Sigmoid colon (tissue), 7 donors: ENCODE measurements around the gene TMEM121. TPM values are rescaled to one million over a fixed set of nuclear protein-coding genes. Genes with fewer than 3 reads are reported as not detected.
A peak's percentile ranks its signal among the peaks of the same experiment; 100 is the strongest.
"Not testable (repeated sequence)": the region's sequence is repeated elsewhere in the genome, so short reads cannot be mapped to it uniquely, and the experiment has no call there.

Experiments used
- DNase-seq: peaks from one replicate; pipeline ENCODE4 v3.0.0-alpha.2; 2019
- H3K27ac ChIP-seq, 4 donors: fragments of 200-600 bp; sonication (generic); one replicate each; pipeline ENCODE4 v1.5.1; 2016 to 2019; ENCODE audit warnings: mild to moderate bottlenecking in 1 of 4
- H3K27me3 ChIP-seq, 3 donors: fragments of 200-600 bp; sonication (generic); one replicate each; pipeline ENCODE4 v1.5.1; 2019; ENCODE audit warnings: mild to moderate bottlenecking in 1 of 3
- H3K36me3 ChIP-seq, 4 donors: fragments of 200-600 bp; sonication (generic); one replicate each; pipeline ENCODE4 v1.5.1; 2016 to 2019
- H3K4me1 ChIP-seq, 4 donors: fragments of 200-600 bp; sonication (generic); one replicate each; pipeline ENCODE4 v1.5.1; 2017 to 2019
- H3K4me3 ChIP-seq, 4 donors: fragments of 200-600 bp; sonication (generic); one replicate each; pipeline ENCODE4 v1.5.1; 2017 to 2019; ENCODE audit warnings: mild to moderate bottlenecking in 2 of 4, moderate library complexity in 1 of 4
- H3K9me3 ChIP-seq, 4 donors: fragments of 200-600 bp in 3 of 4; sonication (generic) in 3 of 4; one replicate each; pipeline versions ENCODE4 v1.5.1 to v1.6.1; 2013 to 2019
- CTCF ChIP-seq, 4 experiments: fragments of 450-650 bp in 3 of 4; fragments of 200-600 bp in 1 of 4; IDR thresholded peaks; one replicate each; pipeline ENCODE4 v1.5.1; 2016 to 2019; ENCODE audit warnings: antibody characterized with exemption in 4 of 4, mild to moderate bottlenecking in 3 of 4, moderate library complexity in 2 of 4
- EP300 ChIP-seq, 4 donors: sonication (generic); formaldehyde crosslinking; IDR thresholded peaks; one replicate each; pipeline ENCODE4 v1.6.1; 2017; ENCODE audit warnings: antibody characterized with exemption in 4 of 4
- POLR2A ChIP-seq, 2 donors: fragments of 450-650 bp; IDR thresholded peaks; one replicate each; pipeline ENCODE4 v1.6.1; 2016; ENCODE audit warnings: antibody characterized with exemption in 2 of 2, mild to moderate bottlenecking in 2 of 2, moderate library complexity in 2 of 2
- POLR2AphosphoS5 ChIP-seq, 4 donors: sonication (generic); formaldehyde crosslinking; IDR thresholded peaks; one replicate each; pipeline ENCODE4 v1.6.1; 2017; ENCODE audit warnings: antibody characterized with exemption in 4 of 4
- whole genome bisulfite sequencing, 2 donors: extraction: QIAGEN DNeasy Blood & Tissue Kit; methylation state at CpG; one replicate each; pipeline ENCODE4 v1.1.7; 2013; 5-methylcytosine and 5-hydroxymethylcytosine counted together
- intact Hi-C: fragments of 100-400 bp; cut with DNase I; formaldehyde crosslinking; loops from one replicate; pipeline ENCODE4 v1.15.1; 2023
- polyA plus RNA-seq, 3 donors: library from polyadenylated mRNA; stranded (reverse); fragments of 200-250 nt; gene quantifications; one replicate each; pipeline ENCODE4 v1.2.3, GENCODE V29; 2013
- total RNA-seq, 4 donors: library from RNA; depleted of rRNA; stranded (reverse); fragments of >200 nt; gene quantifications; one replicate each; pipeline ENCODE4 v1.1.0, GENCODE V29; 2016
- donor health status: healthy with polysubstance abuse.
- donor health status: Bipolar disorder and iron deficiency.
- donor health status: healthy.

TMEM121 gene
- total and polyA plus RNA-seq, 7 donors = 2.3 to 8.0 (median 5.0) TPM; not detected in 2

DNA sequence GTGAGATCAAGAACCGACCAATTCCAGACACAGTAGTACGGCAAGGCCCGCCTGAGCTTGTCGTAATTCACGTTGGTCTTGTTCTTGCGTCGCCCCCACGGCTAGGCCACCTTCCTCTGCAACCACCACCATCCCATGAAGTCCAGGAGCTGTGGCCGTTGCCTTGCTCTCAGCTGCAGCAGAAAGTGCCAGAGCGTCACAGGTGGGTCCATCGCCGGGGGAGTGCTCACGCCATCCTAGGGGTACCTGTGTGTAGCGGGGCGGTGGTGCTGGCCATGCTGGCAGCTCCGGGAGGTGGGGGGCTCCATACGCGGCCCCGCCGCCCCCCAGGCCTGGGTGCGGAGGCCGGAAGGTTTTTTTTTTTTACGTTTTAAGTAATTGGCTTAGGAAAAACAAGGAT, 23.1 kb downstream of the TMEM121 start:
- WGBS, 2 donors = 93% methylated on average over 23 of the region's 23 CpGs
- no peaks in the 10 kb centered on the region for H3K36me3 ChIP-seq
- no peak overlapping the region for H3K4me3 ChIP-seq
- no peaks in the 10 kb centered on the region for H3K9me3 ChIP-seq
- H3K27me3 ChIP-seq = peaks cover 0 to 4% (median 0%) of the 10 kb centered on the region in 3 donors
- no peaks in the 10 kb centered on the region for H3K4me1 ChIP-seq
- no peak for TF ChIP-seq POLR2AphosphoS5 (IDR thresholded peaks at IDR 0.05)
- TF ChIP-seq CTCF (IDR thresholded peaks at IDR 0.05) = no peak
- TF ChIP-seq POLR2A (IDR thresholded peaks at IDR 0.05) = no peak
- no peak for TF ChIP-seq EP300 (IDR thresholded peaks at IDR 0.05)
- DNase-seq = peak; percentile 26
- H3K27ac ChIP-seq = no peak overlapping the region
- intact Hi-C loops = no loop called here

- TF ChIP-seq POLR2A (IDR thresholded peaks at IDR 0.05) = no peak
- no peak overlapping the region for H3K27ac ChIP-seq
- no peaks in the 10 kb centered on the region for H3K36me3 ChIP-seq
- intact Hi-C loops = no loop called here
- WGBS, 2 donors = 81 to 90% methylated on average over 6 of the region's 6 CpGs
- no peak overlapping the region for H3K4me3 ChIP-seq
- no peaks in the 10 kb centered on the region for H3K4me1 ChIP-seq
- DNase-seq = no peak
- peaks cover 0 to 9% (median 0%) of the 10 kb centered on the region in 3 donors for H3K27me3 ChIP-seq
- no peaks in the 10 kb centered on the region for H3K9me3 ChIP-seq
Observed at GRCh38 chr14:105554022-105554421, 27.6 kb downstream of the TMEM121 start.

DNA sequence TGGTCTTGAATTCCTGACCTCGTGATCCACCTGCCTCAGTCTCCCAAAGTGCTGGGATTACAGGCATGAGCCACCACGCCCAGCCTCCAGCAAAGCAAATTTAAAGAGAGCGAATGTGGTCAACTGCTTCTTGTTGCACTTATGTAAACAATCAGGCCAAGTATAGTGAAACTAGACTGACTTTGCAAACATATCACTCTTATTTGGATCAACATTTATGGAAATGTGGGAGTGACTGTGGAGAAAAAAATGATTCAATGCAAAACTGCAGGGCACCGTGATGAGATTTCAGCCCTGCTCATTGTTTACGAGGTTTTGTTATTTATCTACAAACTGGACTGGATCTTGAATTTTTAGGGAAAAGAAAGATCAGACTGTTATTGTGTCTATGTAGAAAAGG, 28.1 kb downstream of the TMEM121 start:
- no peaks in the 10 kb centered on the region for H3K36me3 ChIP-seq
- H3K4me1 ChIP-seq = no peaks in the 10 kb centered on the region
- DNase-seq = no peak
- no peak overlapping the region for H3K27ac ChIP-seq
- no peaks in the 10 kb centered on the region for H3K9me3 ChIP-seq
- TF ChIP-seq POLR2A (IDR thresholded peaks at IDR 0.05) (no peak), POLR2AphosphoS5 (IDR thresholded peaks at IDR 0.05) (no peak), EP300 (IDR thresholded peaks at IDR 0.05) (no peak), CTCF (IDR thresholded peaks at IDR 0.05) (no peak)
- no peak overlapping the region for H3K4me3 ChIP-seq
- H3K27me3 ChIP-seq = peaks cover 0 to 13% (median 0%) of the 10 kb centered on the region in 3 donors
- WGBS, 2 donors = 31 to 71% methylated on average over 5 of the region's 5 CpGs
- intact Hi-C loops = no loop called here

- H3K4me3 ChIP-seq, H3K27ac ChIP-seq, H3K36me3 ChIP-seq, H3K4me1 ChIP-seq, H3K9me3 ChIP-seq, intact Hi-C loops: not testable (repeated sequence)
- DNase-seq = peak; percentile 24
- WGBS, 2 donors = 75 to 91% methylated on average over 19 of the region's 19 CpGs
- H3K27me3 ChIP-seq = peaks cover 0 to 10% (median 0%) of the 10 kb centered on the region in 3 donors
Observed at GRCh38 chr14:105557671-105558070, 31.3 kb downstream of the TMEM121 start.

DNA sequence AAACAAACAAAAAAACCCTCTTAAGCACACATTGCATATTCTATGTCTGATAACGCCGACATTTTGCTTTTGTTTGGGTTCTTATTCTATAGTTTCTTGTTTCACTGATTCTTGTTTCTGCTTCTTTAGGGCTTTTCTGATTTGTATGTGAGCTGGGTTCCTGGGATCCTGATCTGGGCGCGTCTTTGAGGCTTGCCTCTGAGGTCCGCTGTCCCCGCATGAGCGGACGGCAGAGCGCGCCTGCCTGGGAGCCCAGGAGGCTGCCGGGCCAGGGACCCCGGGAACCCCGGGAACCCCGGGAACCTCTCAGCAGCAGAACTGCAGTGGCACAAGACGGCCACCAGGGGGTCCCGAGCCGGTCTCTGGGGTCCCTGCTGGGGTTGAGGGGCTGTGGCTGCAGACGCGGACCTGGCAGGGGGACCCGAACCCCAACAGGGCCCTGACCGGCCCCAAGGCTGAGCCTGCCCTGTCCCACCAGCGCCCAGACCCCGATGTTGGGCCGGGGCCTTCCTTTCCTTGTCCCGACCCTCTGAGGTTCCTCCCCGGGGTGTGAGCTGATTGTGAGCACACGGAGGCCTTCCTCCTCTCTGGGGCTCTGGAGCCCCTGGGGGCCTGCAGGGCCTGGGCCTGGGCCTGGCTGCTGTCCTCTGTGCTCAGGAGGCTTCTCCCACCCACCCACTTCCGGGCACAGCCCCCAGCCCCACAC, 32.2 kb downstream of the TMEM121 start:
- H3K4me1 ChIP-seq, H3K9me3 ChIP-seq, H3K36me3 ChIP-seq, intact Hi-C loops, H3K4me3 ChIP-seq, H3K27ac ChIP-seq: not testable (repeated sequence)
- 69 to 77% methylated on average over 19 of the region's 28 CpGs for WGBS, 2 donors
- peak in 1 of 4 experiments; percentile 43 for TF ChIP-seq CTCF (IDR thresholded peaks at IDR 0.05)
- H3K27me3 ChIP-seq = peaks cover 0 to 10% (median 0%) of the 10 kb centered on the region in 3 donors
- DNase-seq = peak; percentile 26

GRCh38 chr14:105559384-105560047, 33.1 kb downstream of the TMEM121 start:
- DNase-seq = peak; percentile 54
- H3K9me3 ChIP-seq, H3K4me1 ChIP-seq, H3K27me3 ChIP-seq, H3K27ac ChIP-seq, H3K4me3 ChIP-seq, H3K36me3 ChIP-seq, intact Hi-C loops: not testable (repeated sequence)
- 17 to 35% methylated on average over 19 to 32 of the region's 49 CpGs for WGBS, 2 donors

DNA sequence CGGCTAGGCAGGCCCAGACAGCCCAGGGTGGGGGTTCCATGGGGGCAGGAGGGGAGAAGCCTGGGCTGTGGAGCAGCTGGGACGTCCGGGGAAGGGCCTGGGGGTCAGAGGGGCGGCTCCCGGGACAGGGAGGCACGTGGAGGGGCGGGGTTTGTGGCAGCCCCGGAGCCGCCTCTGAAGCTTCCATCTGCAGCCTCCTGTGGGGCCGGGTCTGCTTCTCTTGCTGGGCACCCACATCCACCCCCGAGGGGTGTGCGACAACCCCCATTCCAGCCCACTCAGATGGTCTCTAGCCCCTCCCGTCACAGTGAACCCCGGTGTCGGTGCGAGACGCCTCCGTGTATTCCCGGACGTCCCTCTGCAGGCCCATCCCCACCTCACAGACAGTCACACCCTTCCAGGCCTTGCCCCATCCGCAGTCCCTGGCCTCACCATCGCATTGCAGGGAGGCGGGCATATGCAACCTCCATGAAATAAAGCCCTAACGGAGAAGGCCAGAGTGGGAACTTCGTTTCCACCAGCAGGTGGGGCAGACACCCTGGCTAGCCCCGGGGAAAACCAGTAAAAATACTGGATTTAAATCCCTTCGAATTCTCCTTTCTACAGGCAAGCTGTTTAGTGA, 33.8 kb downstream of the TMEM121 start:
- WGBS, 2 donors = 3 to 41% methylated on average over 7 to 8 of the region's 27 CpGs
- H3K27ac ChIP-seq, DNase-seq, intact Hi-C loops, H3K36me3 ChIP-seq, H3K4me1 ChIP-seq, H3K4me3 ChIP-seq, H3K9me3 ChIP-seq, H3K27me3 ChIP-seq: not testable (repeated sequence)

DNA sequence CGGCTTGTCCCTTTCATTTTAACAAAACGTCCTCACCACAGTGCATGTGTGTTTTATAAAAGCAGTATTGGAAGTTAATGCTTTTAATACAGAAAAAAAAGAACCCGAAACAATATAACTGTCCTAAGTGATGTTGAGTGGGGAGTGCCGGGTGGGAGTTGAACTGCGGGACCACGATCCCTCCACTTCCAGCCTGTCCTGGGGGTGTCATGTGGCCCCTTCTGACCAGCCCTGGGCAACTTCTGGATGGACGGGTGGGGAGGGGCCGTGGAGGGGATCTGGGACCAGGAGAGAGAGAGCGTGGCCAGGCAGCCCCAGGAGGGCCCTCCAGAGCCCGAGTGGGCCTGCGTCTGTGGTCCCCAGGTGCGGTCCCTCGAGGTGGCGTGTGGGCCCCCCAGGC, 35.0 kb downstream of the TMEM121 start:
- H3K4me1 ChIP-seq, H3K27ac ChIP-seq, H3K36me3 ChIP-seq, intact Hi-C loops, H3K4me3 ChIP-seq, H3K27me3 ChIP-seq, H3K9me3 ChIP-seq: not testable (repeated sequence)
- DNase-seq = peak; percentile 37
- 75 to 81% methylated on average over 8 to 9 of the region's 14 CpGs for WGBS, 2 donors
